Spleen (tissue), 7 donors: ENCODE measurements around the gene ATP7B.

Experiments
- POLR2A ChIP-seq, 3 donors: fragments of 450-650 bp; IDR thresholded peaks; one replicate each; pipeline ENCODE4 v1.5.1; 2017; ENCODE audit warnings: antibody characterized with exemption in 3 of 3, mild to moderate bottlenecking in 1 of 3
- POLR2AphosphoS5 ChIP-seq, 3 donors: sonication (generic); formaldehyde crosslinking; IDR thresholded peaks; one replicate each; pipeline ENCODE4 v1.5.1; 2017; ENCODE audit warnings: antibody characterized with exemption in 3 of 3
- TF ChIP-seq, protein P1 (sequence below), 11 experiments: fragments of 200-600 bp in 7 of 11; fragments of 450-650 bp in 4 of 11; sonication (generic) in 4 of 11; IDR thresholded peaks in 8 of 11; conservative IDR thresholded peaks in 3 of 11; 1 replicate in 7 of 11; 2 replicates in 4 of 11; pipeline versions ENCODE4 v1.4.0 to v1.8.0; 2016 to 2021; ENCODE audit warnings: antibody characterized with exemption in 11 of 11, inconsistent platforms in 4 of 11, mild to moderate bottlenecking in 1 of 11
- donor health status: DM: no; HTN: no; CAD: no; lungs with moderate emphysema.
- donor health status: DM: no; HTN: no; CAD: no.
- donor health status: DM: no; HTN: no; CAD: no.

DNA sequence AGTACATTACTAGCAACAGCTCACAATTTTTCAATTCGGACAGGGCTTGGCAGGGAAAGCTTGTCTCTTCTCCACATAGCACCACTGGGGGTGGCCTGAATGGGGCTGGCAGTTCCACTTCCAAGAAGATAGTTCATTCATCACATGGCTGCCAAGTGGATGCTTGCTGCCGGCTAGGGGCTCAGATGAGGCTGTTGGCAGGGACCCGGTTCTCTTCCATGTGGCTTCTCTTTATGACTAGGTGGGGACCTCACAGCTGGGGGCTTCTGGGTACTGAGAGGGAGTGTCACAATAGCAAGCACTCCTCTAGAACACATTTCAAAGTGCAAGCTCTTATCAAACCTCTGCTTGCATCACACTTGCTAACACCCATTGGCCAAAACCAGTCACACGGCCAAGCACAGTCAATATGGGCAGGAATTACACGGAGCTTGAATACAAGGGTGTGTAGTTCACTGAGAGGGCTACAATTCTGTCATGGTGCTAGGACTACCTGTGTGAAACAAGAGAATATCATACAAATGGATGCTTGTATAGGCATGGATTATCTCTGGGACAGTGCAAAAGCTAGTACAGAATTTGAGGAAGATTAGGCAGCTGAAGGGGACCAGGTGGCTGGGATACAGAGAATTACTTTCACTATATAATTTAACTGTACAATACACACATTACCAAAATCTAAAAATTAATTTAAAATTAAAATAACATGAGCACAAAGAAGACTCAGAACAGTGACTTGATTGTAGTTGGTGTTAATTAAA, 32.3 kb downstream of the ATP7B start:
- TF ChIP-seq POLR2A (IDR thresholded peaks at IDR 0.05) = no peak
- TF ChIP-seq, protein P1, sequence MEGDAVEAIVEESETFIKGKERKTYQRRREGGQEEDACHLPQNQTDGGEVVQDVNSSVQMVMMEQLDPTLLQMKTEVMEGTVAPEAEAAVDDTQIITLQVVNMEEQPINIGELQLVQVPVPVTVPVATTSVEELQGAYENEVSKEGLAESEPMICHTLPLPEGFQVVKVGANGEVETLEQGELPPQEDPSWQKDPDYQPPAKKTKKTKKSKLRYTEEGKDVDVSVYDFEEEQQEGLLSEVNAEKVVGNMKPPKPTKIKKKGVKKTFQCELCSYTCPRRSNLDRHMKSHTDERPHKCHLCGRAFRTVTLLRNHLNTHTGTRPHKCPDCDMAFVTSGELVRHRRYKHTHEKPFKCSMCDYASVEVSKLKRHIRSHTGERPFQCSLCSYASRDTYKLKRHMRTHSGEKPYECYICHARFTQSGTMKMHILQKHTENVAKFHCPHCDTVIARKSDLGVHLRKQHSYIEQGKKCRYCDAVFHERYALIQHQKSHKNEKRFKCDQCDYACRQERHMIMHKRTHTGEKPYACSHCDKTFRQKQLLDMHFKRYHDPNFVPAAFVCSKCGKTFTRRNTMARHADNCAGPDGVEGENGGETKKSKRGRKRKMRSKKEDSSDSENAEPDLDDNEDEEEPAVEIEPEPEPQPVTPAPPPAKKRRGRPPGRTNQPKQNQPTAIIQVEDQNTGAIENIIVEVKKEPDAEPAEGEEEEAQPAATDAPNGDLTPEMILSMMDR (IDR thresholded peaks at IDR 0.05 in 8 of 11, conservative IDR thresholded peaks at IDR 0.05 in 3 of 11) = no peak
- TF ChIP-seq POLR2AphosphoS5 (IDR thresholded peaks at IDR 0.05) = no peak
